Astrocyte (in vitro differentiated cells and primary cell): Measurements from ENCODE around the gene DLG1.
"Not testable (repeated sequence)": the region's sequence is repeated elsewhere in the genome, so short reads cannot be mapped to it uniquely, and the experiment has no call there.

Experiments used
- CTCF ChIP-seq: IDR thresholded peaks from 2 replicates; pipeline ENCODE4 v1.5.1; 2011; ENCODE audit warnings: low read depth, mild to moderate bottlenecking, inconsistent platforms, low read length, moderate library complexity; ENCODE audit not compliant: insufficient read depth
- EZH2 ChIP-seq: IDR thresholded peaks from 2 replicates; pipeline ENCODE4 v1.6.1; 2012; ENCODE audit warnings: mild to moderate bottlenecking, low read length, inconsistent platforms; ENCODE audit not compliant: insufficient read depth

DNA sequence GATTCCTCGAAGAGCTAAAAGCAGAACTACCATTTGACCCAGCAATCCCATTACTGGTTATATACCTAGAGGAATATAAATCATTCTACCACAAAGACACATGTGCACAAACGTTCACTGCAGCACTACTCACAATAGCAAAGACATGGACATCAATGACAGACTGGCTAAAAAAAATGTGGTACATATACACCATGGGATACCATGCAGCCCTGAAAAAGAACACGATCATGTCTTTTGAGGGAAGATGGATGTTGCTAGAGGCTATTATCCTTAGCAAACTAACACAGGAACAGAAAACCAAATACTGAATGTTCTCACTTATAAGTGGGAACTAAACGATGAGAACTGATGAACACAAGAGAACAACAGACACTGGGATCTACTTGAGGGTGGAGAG is 86.7 kb downstream of the DLG1 start:
- TF ChIP-seq CTCF, EZH2: not testable (repeated sequence)
